ENCODE results near the gene DNM3. TPM values are rescaled to one million over a fixed set of nuclear protein-coding genes. Genes with fewer than 3 reads are reported as not detected.

Gene DNM3
- total RNA-seq, 1 donor from 2014 or later = 15.4 TPM

DNA sequence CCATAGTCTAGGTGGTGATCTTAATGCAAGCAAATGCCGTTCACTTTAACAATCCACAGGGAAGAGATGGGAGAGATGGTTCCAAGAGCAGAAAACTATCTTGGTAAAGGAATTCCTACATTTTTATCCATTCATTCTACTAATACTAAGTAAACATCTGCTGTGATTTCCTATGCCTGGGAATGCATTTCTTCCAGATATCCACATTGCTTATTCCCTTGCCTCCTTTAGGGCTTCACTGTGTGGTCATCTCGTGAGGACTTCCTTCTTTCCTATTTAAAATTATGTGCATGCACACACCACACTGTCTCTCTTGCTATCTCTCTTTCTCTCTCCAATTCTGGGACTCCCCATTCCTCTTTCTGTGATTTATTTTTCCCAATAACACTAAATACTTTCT is 380.1 kb downstream of the DNM3 start:
- H3K9me3 ChIP-seq = no peaks in the 10 kb centered on the region
- H3K27me3 ChIP-seq = no peaks in the 10 kb centered on the region
- no peaks in the 10 kb centered on the region for H3K36me3 ChIP-seq
- H3K27ac ChIP-seq = no peak overlapping the region
- no peak for DNase-seq
- intact Hi-C loops (cut with DNase I) = no loop called here
- H3K4me1 ChIP-seq = no peaks in the 10 kb centered on the region
- ATAC-seq = no peak
- H3K4me3 ChIP-seq = no peak overlapping the region
- TF ChIP-seq, protein P1, sequence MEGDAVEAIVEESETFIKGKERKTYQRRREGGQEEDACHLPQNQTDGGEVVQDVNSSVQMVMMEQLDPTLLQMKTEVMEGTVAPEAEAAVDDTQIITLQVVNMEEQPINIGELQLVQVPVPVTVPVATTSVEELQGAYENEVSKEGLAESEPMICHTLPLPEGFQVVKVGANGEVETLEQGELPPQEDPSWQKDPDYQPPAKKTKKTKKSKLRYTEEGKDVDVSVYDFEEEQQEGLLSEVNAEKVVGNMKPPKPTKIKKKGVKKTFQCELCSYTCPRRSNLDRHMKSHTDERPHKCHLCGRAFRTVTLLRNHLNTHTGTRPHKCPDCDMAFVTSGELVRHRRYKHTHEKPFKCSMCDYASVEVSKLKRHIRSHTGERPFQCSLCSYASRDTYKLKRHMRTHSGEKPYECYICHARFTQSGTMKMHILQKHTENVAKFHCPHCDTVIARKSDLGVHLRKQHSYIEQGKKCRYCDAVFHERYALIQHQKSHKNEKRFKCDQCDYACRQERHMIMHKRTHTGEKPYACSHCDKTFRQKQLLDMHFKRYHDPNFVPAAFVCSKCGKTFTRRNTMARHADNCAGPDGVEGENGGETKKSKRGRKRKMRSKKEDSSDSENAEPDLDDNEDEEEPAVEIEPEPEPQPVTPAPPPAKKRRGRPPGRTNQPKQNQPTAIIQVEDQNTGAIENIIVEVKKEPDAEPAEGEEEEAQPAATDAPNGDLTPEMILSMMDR (IDR thresholded peaks at IDR 0.05) = no peak

DNA sequence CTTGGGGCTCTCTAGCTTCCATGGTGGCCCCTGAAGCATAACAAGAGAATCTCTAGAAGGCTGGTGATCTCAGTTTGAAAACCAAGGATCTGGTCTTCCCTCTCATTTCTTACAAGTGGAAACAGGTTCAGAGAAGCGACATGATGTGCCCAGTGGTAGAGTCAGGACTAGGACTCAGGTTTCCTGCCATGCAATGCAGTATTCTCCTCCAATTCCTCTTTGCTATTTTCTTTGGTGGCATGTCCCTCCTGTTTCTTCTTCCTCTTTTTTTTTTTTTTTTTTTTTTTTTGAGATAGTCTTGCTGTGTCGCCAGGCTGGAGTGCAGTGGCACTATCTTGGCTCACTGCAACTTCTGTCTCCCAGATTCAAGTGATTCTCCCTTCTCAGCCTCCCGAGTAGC is 383.6 kb downstream of the DNM3 start:
- ATAC-seq (no peak), DNase-seq (no peak)
- Histone ChIP-seq H3K4me3 (no peak overlapping the region), H3K9me3 (no peaks in the 10 kb centered on the region), H3K36me3 (no peaks in the 10 kb centered on the region), H3K27ac (no peak overlapping the region), H3K4me1 (no peaks in the 10 kb centered on the region), H3K27me3 (no peaks in the 10 kb centered on the region)
- TF ChIP-seq, protein P1 (IDR thresholded peaks at IDR 0.05) = no peak
- intact Hi-C loops (cut with DNase I) = no loop called here

DNA sequence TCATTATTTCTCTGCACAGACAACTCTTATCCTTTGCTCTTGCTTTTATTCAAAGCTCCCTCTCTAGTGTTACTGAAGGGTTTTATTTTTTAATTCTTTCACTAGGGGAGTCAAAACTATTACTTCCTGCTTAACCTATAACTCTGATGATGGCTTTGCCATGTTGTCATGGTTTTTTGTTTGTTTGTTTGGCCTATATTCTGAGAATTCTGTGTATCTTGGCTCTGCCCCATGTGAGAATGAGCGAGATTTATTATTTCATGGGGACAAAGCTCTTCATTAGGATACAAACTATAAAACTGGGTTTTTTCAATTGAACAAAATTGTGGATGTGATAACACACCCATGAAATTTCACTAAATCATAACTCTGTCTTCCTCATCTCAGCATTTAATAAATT is 388.6 kb downstream of the DNM3 start:
- Histone ChIP-seq H3K36me3 (no peaks in the 10 kb centered on the region), H3K9me3 (no peaks in the 10 kb centered on the region), H3K4me3 (no peak overlapping the region), H3K27me3 (no peaks in the 10 kb centered on the region), H3K4me1 (no peaks in the 10 kb centered on the region), H3K27ac (no peak overlapping the region)
- intact Hi-C loops (cut with DNase I) = no loop called here
- no peak for ATAC-seq
- TF ChIP-seq, protein P1 (IDR thresholded peaks at IDR 0.05) = no peak
- DNase-seq = no peak

DNA sequence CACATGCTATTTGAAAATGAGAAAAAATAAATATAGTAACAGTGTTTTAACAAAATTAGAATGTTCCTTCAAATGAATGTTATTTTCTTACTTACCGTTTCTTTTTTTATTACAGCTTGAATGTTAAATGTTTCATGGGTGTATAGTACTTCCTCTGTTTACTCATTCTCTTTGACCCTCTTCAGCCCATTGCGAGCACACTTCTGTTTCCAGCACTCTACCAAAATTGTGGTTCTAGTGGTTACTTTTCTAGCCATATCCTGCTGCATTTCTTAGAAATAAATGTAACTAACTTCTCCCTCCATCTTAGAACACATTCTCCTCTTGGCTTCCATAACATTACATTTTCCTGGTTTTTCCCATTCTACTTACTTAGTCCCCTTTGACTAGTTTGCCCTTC is 389.2 kb downstream of the DNM3 start:
- Histone ChIP-seq H3K27me3 (no peaks in the 10 kb centered on the region), H3K4me1 (no peaks in the 10 kb centered on the region), H3K36me3 (no peaks in the 10 kb centered on the region), H3K9me3 (no peaks in the 10 kb centered on the region), H3K4me3 (no peak overlapping the region), H3K27ac (no peak overlapping the region)
- DNase-seq = no peak
- TF ChIP-seq, protein P1 (IDR thresholded peaks at IDR 0.05) = no peak
- intact Hi-C loops (cut with DNase I) = no loop called here
- no peak for ATAC-seq

DNA sequence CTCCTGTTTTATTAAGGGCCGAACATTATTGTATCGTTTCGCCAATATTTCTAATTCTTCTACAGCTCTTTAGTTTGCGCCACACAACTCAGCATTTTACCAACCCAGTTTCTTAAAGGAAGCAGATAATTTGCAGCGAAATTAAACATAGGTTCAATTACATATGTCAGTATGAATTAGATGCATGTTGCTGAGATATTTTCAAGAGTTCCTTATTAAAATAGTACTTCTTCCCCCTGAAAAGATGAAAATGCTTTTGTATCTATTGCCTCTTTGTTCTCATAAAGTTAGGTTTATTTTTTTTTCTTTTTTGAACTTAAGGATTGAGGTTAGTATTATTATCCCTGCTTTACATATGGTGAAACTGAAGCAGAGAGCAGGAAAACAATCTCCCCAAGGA is 395.7 kb downstream of the DNM3 start:
- intact Hi-C loops (cut with DNase I) = no loop called here
- Histone ChIP-seq H3K4me1 (no peaks in the 10 kb centered on the region), H3K9me3 (no peaks in the 10 kb centered on the region), H3K27ac (no peak overlapping the region), H3K4me3 (no peak overlapping the region), H3K27me3 (no peaks in the 10 kb centered on the region), H3K36me3 (no peaks in the 10 kb centered on the region)
- DNase-seq = no peak
- TF ChIP-seq, protein P1 (IDR thresholded peaks at IDR 0.05) = no peak
- no peak for ATAC-seq

DNA sequence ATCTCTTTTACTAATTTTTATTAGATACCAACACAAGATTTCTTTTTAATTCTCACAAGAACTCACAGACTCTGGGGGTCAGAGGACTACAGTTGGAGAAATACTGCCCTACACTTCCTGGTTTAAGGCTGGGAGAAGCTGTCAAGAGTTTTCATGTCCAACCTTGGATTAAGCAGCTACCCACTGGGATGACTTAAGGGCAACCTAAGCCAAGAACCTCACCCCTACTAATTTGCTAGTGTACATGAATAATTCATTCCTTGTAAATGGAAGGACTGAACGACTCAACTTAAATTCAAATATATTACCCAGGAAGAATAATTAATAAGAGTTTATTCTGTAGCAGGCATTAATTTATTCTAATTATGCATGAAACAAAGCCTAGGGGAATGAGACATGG is 396.9 kb downstream of the DNM3 start:
- TF ChIP-seq, protein P1 (IDR thresholded peaks at IDR 0.05) = no peak
- DNase-seq = no peak
- H3K27ac ChIP-seq = no peak overlapping the region
- intact Hi-C loops (cut with DNase I) = no loop called here
- H3K27me3 ChIP-seq = no peaks in the 10 kb centered on the region
- no peaks in the 10 kb centered on the region for H3K4me1 ChIP-seq
- no peaks in the 10 kb centered on the region for H3K9me3 ChIP-seq
- no peak for ATAC-seq
- no peak overlapping the region for H3K4me3 ChIP-seq
- H3K36me3 ChIP-seq = no peaks in the 10 kb centered on the region

All from upper lobe of right lung (tissue), 1 donor.